Measurements from ENCODE around the gene SLC15A2.
"Not testable (repeated sequence)": the region's sequence is repeated elsewhere in the genome, so short reads cannot be mapped to it uniquely, and the experiment has no call there.

The SLC15A2 gene

GRCh38 chr3:121938141-121938855 is 44.1 kb downstream of the SLC15A2 start:
- not testable (repeated sequence) for H3K9ac ChIP-seq (ENCODE audit: low read length); H3K4me1 ChIP-seq (ENCODE audit: insufficient read depth, low read length); H3K36me3 ChIP-seq (ENCODE audit: insufficient read depth, low read length); H3K9me3 ChIP-seq (ENCODE audit: low read length); H3K27ac ChIP-seq (ENCODE audit: low read depth, low read length); H3K4me3 ChIP-seq (ENCODE audit: low read depth in 1 of 2, low read length in 2 of 2); H3K27me3 ChIP-seq (ENCODE audit: control insufficient read depth in 1 of 2, insufficient read depth in 2 of 2, low read length in 2 of 2)

DNA sequence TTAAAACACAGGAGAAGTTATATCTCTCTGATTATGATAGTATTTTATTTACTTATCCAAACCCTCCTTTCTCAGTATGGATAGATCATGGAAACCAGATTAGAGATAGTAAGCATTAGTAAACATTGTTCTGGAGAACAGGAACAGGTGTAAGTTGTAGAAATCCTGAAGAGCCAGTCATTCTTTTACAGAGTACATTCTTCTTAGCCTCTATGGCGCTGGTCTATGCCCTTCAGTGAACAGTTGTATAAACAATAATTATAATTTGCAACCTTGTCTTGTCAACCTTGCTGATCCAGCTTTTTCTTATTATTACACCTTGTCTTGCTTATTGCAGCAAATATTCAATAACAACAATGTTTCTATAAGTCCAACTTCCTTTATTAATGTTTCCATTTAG is 47.4 kb downstream of the SLC15A2 start:
- H3K9me3 ChIP-seq (ENCODE audit: low read length): no peaks in the 10 kb centered on the region
- H3K36me3 ChIP-seq (ENCODE audit: insufficient read depth, low read length): no peaks in the 10 kb centered on the region
- H3K4me1 ChIP-seq (ENCODE audit: insufficient read depth, low read length): no peaks in the 10 kb centered on the region
- no peak overlapping the region for H3K9ac ChIP-seq (ENCODE audit: low read length)
- no peak overlapping the region for H3K27ac ChIP-seq (ENCODE audit: low read depth, low read length)
- H3K4me3 ChIP-seq (ENCODE audit: low read depth in 1 of 2, low read length in 2 of 2): no peak overlapping the region
- H3K27me3 ChIP-seq (ENCODE audit: control insufficient read depth in 1 of 2, insufficient read depth in 2 of 2, low read length in 2 of 2): no peaks in the 10 kb centered on the region

DNA sequence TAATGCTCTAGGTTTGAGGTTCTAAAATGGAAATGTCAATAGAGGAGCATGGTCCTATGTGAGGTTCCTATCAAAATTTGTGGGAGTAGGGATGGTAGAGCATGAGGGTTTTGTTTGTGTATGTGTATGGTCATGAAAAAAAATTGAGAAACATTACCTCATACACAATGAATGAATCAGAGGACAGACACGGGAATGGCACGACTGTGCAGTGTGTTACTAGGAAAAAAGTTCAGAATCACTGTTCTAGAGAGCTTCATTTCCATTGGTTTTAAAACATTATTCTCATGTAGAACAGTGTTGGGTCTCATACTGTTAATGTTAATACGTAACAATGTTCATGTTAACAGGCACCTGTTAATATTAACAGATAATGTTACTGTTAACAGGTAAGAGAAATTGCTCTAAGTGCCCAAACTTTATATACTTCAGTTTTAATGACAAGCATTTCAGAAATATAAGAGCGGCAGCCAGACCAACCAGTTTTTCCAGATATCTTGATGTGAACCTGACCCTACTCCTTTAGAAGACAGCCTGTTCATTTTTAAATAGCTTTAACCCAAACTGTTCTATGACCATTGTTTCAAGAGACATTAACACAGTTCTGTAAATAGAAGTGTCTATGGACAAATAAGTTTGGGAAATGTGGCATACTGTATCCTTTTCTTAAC is 48.0 kb downstream of the SLC15A2 start:
- no peak overlapping the region for H3K4me3 ChIP-seq (ENCODE audit: low read depth in 1 of 2, low read length in 2 of 2)
- H3K27ac ChIP-seq (ENCODE audit: low read depth, low read length): no peak overlapping the region
- H3K36me3 ChIP-seq (ENCODE audit: insufficient read depth, low read length): no peaks in the 10 kb centered on the region
- H3K9ac ChIP-seq (ENCODE audit: low read length): no peak overlapping the region
- no peaks in the 10 kb centered on the region for H3K27me3 ChIP-seq (ENCODE audit: control insufficient read depth in 1 of 2, insufficient read depth in 2 of 2, low read length in 2 of 2)
- H3K4me1 ChIP-seq (ENCODE audit: insufficient read depth, low read length): no peaks in the 10 kb centered on the region
- H3K9me3 ChIP-seq (ENCODE audit: low read length): no peaks in the 10 kb centered on the region

DNA sequence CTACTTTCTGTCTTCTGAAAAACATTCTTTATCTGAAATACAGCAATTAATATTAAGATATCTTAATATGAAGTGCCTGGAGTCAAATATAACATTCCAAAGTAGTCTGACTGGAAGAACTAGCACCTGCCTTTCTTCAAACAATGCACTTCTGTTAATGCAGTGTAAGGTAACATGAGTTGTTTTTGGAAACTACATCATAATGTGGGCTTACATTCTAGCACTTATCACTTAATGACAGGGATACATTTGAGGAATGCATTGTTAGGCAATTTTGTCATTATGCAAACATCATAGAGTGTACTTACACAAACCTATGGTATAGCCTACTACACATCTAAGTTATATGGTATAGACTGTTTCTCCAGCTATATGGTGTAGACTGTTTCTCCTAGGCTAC is 49.2 kb downstream of the SLC15A2 start:
- no peaks in the 10 kb centered on the region for H3K9me3 ChIP-seq (ENCODE audit: low read length)
- no peaks in the 10 kb centered on the region for H3K4me1 ChIP-seq (ENCODE audit: insufficient read depth, low read length)
- H3K9ac ChIP-seq (ENCODE audit: low read length): no peak overlapping the region
- no peak overlapping the region for H3K4me3 ChIP-seq (ENCODE audit: low read depth in 1 of 2, low read length in 2 of 2)
- no peaks in the 10 kb centered on the region for H3K27me3 ChIP-seq (ENCODE audit: control insufficient read depth in 1 of 2, insufficient read depth in 2 of 2, low read length in 2 of 2)
- no peaks in the 10 kb centered on the region for H3K36me3 ChIP-seq (ENCODE audit: insufficient read depth, low read length)
- H3K27ac ChIP-seq (ENCODE audit: low read depth, low read length): no peak overlapping the region

GRCh38 chr3:121948641-121949040 is 54.4 kb downstream of the SLC15A2 start:
- Histone ChIP-seq H3K27ac (ENCODE audit: low read depth, low read length) (no peak overlapping the region), H3K9ac (ENCODE audit: low read length) (no peak overlapping the region), H3K4me1 (ENCODE audit: insufficient read depth, low read length) (no peaks in the 10 kb centered on the region), H3K4me3 (ENCODE audit: low read depth in 1 of 2, low read length in 2 of 2) (no peak overlapping the region), H3K9me3 (ENCODE audit: low read length) (no peaks in the 10 kb centered on the region), H3K36me3 (ENCODE audit: insufficient read depth, low read length) (no peaks in the 10 kb centered on the region), H3K27me3 (ENCODE audit: control insufficient read depth in 1 of 2, insufficient read depth in 2 of 2, low read length in 2 of 2) (no peaks in the 10 kb centered on the region)

GRCh38 chr3:121951291-121951919 is 57.2 kb downstream of the SLC15A2 start:
- Histone ChIP-seq H3K4me1 (ENCODE audit: insufficient read depth, low read length) (no peaks in the 10 kb centered on the region), H3K4me3 (ENCODE audit: low read depth in 1 of 2, low read length in 2 of 2) (no peak overlapping the region), H3K9ac (ENCODE audit: low read length) (no peak overlapping the region), H3K36me3 (ENCODE audit: insufficient read depth, low read length) (no peaks in the 10 kb centered on the region), H3K9me3 (ENCODE audit: low read length) (no peaks in the 10 kb centered on the region), H3K27ac (ENCODE audit: low read depth, low read length) (no peak overlapping the region), H3K27me3 (ENCODE audit: control insufficient read depth in 1 of 2, insufficient read depth in 2 of 2, low read length in 2 of 2) (no peaks in the 10 kb centered on the region)

DNA sequence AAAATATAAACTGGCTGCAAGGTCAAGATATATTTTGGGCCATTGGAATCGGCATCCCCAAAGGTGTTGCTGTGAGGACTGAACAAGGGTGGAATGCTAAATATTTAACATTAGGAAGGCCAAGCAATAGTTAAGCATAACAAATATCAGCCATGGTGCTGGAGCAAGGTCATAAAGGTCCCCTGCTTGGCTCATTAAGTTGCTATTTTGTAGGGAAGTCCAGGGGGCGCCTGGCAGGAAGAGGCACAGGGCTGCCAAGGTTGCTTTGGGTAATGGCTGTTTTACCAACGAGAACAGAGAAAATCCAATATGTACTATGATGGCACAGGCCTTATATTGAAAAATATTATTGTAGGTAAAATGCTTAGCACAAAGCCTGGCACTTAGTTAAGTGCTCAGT is 62.2 kb downstream of the SLC15A2 start:
- Histone ChIP-seq H3K4me3 (ENCODE audit: low read depth in 1 of 2, low read length in 2 of 2) (no peak overlapping the region), H3K36me3 (ENCODE audit: insufficient read depth, low read length) (no peaks in the 10 kb centered on the region), H3K4me1 (ENCODE audit: insufficient read depth, low read length) (no peaks in the 10 kb centered on the region), H3K9me3 (ENCODE audit: low read length) (no peaks in the 10 kb centered on the region), H3K27ac (ENCODE audit: low read depth, low read length) (no peak overlapping the region), H3K27me3 (ENCODE audit: control insufficient read depth in 1 of 2, insufficient read depth in 2 of 2, low read length in 2 of 2) (no peaks in the 10 kb centered on the region), H3K9ac (ENCODE audit: low read length) (no peak overlapping the region)

- H3K9ac ChIP-seq (ENCODE audit: low read length): no peak overlapping the region
- no peaks in the 10 kb centered on the region for H3K4me1 ChIP-seq (ENCODE audit: insufficient read depth, low read length)
- no peak overlapping the region for H3K4me3 ChIP-seq (ENCODE audit: low read depth in 1 of 2, low read length in 2 of 2)
Observed at GRCh38 chr3:121957674-121958415, 63.6 kb downstream of the SLC15A2 start.

GRCh38 chr3:121958801-121959200 is 64.6 kb downstream of the SLC15A2 start:
- H3K36me3 ChIP-seq (ENCODE audit: insufficient read depth, low read length): no peaks in the 10 kb centered on the region
- H3K9me3 ChIP-seq (ENCODE audit: low read length): no peaks in the 10 kb centered on the region
- no peaks in the 10 kb centered on the region for H3K4me1 ChIP-seq (ENCODE audit: insufficient read depth, low read length)
- H3K9ac ChIP-seq (ENCODE audit: low read length): no peak overlapping the region
- H3K4me3 ChIP-seq (ENCODE audit: low read depth in 1 of 2, low read length in 2 of 2): no peak overlapping the region
- no peaks in the 10 kb centered on the region for H3K27me3 ChIP-seq (ENCODE audit: control insufficient read depth in 1 of 2, insufficient read depth in 2 of 2, low read length in 2 of 2)
- no peak overlapping the region for H3K27ac ChIP-seq (ENCODE audit: low read depth, low read length)

More at GRCh38 chr3:121957674-121958415, 63.6 kb downstream of the SLC15A2 start:
- no peak overlapping the region for H3K27ac ChIP-seq (ENCODE audit: low read depth, low read length)
- no peaks in the 10 kb centered on the region for H3K36me3 ChIP-seq (ENCODE audit: insufficient read depth, low read length)
- H3K27me3 ChIP-seq (ENCODE audit: control insufficient read depth in 1 of 2, insufficient read depth in 2 of 2, low read length in 2 of 2): no peaks in the 10 kb centered on the region
- H3K9me3 ChIP-seq (ENCODE audit: low read length): no peaks in the 10 kb centered on the region

- Histone ChIP-seq H3K27me3 (ENCODE audit: control insufficient read depth in 1 of 2, insufficient read depth in 2 of 2, low read length in 2 of 2) (no peaks in the 10 kb centered on the region), H3K4me1 (ENCODE audit: insufficient read depth, low read length) (no peaks in the 10 kb centered on the region), H3K9ac (ENCODE audit: low read length) (no peak overlapping the region), H3K27ac (ENCODE audit: low read depth, low read length) (no peak overlapping the region), H3K36me3 (ENCODE audit: insufficient read depth, low read length) (no peaks in the 10 kb centered on the region), H3K9me3 (ENCODE audit: low read length) (no peaks in the 10 kb centered on the region), H3K4me3 (ENCODE audit: low read depth in 1 of 2, low read length in 2 of 2) (no peak overlapping the region)
Observed at GRCh38 chr3:121961283-121961682, 67.1 kb downstream of the SLC15A2 start.

DNA sequence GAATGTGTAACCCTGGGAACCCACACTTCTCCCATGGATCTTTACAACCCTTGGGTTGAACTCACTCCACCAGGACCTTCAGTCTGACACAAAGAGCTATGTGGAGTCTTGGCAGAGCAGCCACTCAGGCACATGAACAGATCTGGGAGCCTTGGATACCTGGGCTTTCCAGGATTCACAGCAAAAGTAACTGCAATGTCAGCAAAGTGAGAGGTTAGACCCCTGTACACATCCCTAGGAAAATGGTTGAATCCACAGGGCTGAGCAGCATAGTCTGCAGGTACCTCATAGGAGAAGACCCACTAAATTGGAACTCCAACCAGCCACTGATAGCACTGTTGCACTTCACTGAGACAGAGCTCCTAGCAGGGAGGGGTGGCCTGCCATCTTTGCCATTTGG is 68.2 kb downstream of the SLC15A2 start:
- no peaks in the 10 kb centered on the region for H3K36me3 ChIP-seq (ENCODE audit: insufficient read depth, low read length)
- H3K4me3 ChIP-seq (ENCODE audit: low read depth in 1 of 2, low read length in 2 of 2): no peak overlapping the region
- H3K27me3 ChIP-seq (ENCODE audit: control insufficient read depth in 1 of 2, insufficient read depth in 2 of 2, low read length in 2 of 2): no peaks in the 10 kb centered on the region
- H3K27ac ChIP-seq (ENCODE audit: low read depth, low read length): no peak overlapping the region
- H3K9ac ChIP-seq (ENCODE audit: low read length): no peak overlapping the region
- H3K4me1 ChIP-seq (ENCODE audit: insufficient read depth, low read length): no peaks in the 10 kb centered on the region
- no peaks in the 10 kb centered on the region for H3K9me3 ChIP-seq (ENCODE audit: low read length)

All from muscle layer of colon (tissue), 2 donors.